GM21367 (cell line): Measurements from ENCODE around the gene USP17L24.
"Not testable (repeated sequence)": the region's sequence is repeated elsewhere in the genome, so short reads cannot be mapped to it uniquely, and the experiment has no call there.

Experiments used
- ATAC-seq: cut with Tn5 transposase; IDR thresholded peaks from one replicate; pipeline ENCODE4 v1.9.1; 2021; ENCODE audit not compliant: unreplicated experiment

USP17L24 gene, protein sequence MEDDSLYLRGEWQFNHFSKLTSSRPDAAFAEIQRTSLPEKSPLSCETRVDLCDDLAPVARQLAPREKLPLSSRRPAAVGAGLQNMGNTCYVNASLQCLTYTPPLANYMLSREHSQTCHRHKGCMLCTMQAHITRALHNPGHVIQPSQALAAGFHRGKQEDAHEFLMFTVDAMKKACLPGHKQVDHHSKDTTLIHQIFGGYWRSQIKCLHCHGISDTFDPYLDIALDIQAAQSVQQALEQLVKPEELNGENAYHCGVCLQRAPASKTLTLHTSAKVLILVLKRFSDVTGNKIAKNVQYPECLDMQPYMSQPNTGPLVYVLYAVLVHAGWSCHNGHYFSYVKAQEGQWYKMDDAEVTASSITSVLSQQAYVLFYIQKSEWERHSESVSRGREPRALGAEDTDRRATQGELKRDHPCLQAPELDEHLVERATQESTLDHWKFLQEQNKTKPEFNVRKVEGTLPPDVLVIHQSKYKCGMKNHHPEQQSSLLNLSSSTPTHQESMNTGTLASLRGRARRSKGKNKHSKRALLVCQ

DNA sequence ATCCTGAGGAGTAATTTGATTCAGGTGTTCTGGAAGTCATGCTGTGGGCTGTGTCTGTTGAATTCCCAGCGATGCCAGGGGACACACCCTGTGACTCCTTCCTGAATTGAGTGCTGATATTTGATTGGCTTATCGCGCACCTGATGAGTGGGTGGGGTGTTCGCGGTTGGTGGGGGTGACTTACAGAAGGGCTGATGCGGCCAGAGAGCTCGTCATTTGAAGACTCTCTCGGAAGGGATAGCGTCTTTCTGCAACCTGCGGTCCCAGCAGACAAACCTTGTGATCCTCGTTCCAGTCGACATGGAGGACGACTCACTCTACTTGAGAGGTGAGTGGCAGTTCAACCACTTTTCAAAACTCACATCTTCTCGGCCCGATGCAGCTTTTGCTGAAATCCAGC, at the start of gene USP17L24:
Gene USP17L24, plus strand, starts transcription at position 301 of the 400 bp plus-strand sequence. Its CDS starts 0 bp downstream, at position 301.
- not testable (repeated sequence) for ATAC-seq

DNA sequence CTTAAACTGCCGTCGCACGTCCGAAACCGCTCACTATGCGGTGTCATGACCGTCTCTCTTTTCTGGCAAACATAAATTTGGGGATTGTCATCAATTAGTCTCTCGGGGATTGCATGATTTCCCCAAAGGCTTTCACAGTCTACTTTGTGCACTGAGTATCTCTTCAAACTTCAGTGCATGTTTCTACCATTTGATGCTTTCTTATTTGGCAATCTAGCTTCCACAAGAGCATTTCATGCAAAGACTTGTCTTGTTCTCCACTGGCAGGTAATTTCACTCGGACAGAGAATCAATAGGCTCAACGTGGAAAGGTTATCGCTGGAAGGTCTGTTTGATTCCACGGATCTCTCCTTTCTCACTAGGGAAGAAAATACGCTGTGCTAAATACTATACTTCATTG, 774 bp upstream of the USP17L24 start:
- not testable (repeated sequence) for ATAC-seq

DNA sequence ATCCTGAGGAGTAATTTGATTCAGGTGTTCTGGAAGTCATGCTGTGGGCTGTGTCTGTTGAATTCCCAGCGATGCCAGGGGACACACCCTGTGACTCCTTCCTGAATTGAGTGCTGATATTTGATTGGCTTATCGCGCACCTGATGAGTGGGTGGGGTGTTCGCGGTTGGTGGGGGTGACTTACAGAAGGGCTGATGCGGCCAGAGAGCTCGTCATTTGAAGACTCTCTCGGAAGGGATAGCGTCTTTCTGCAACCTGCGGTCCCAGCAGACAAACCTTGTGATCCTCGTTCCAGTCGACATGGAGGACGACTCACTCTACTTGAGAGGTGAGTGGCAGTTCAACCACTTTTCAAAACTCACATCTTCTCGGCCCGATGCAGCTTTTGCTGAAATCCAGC, 4.6 kb downstream of the USP17L24 start, which contains the start of gene USP17L25:
Gene USP17L25, plus strand, starts transcription at position 301 of the 400 bp plus-strand sequence. Its CDS starts 0 bp downstream, at position 301.
- ATAC-seq, result not testable (repeated sequence)

DNA sequence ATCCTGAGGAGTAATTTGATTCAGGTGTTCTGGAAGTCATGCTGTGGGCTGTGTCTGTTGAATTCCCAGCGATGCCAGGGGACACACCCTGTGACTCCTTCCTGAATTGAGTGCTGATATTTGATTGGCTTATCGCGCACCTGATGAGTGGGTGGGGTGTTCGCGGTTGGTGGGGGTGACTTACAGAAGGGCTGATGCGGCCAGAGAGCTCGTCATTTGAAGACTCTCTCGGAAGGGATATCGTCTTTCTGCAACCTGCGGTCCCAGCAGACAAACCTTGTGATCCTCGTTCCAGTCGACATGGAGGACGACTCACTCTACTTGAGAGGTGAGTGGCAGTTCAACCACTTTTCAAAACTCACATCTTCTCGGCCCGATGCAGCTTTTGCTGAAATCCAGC, 9.4 kb downstream of the USP17L24 start, which contains the start of gene USP17L26:
Gene USP17L26, plus strand, starts transcription at position 301 of the 400 bp plus-strand sequence. Its CDS starts 0 bp downstream, at position 301.
- ATAC-seq, result not testable (repeated sequence)

DNA sequence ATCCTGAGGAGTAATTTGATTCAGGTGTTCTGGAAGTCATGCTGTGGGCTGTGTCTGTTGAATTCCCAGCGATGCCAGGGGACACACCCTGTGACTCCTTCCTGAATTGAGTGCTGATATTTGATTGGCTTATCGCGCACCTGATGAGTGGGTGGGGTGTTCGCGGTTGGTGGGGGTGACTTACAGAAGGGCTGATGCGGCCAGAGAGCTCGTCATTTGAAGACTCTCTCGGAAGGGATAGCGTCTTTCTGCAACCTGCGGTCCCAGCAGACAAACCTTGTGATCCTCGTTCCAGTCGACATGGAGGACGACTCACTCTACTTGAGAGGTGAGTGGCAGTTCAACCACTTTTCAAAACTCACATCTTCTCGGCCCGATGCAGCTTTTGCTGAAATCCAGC, 14.1 kb downstream of the USP17L24 start, which contains the start of gene USP17L5:
Gene USP17L5, plus strand, starts transcription at position 301 of the 400 bp plus-strand sequence. Its CDS starts 0 bp downstream, at position 301.
- not testable (repeated sequence) for ATAC-seq

DNA sequence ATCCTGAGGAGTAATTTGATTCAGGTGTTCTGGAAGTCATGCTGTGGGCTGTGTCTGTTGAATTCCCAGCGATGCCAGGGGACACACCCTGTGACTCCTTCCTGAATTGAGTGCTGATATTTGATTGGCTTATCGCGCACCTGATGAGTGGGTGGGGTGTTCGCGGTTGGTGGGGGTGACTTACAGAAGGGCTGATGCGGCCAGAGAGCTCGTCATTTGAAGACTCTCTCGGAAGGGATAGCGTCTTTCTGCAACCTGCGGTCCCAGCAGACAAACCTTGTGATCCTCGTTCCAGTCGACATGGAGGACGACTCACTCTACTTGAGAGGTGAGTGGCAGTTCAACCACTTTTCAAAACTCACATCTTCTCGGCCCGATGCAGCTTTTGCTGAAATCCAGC, 18.9 kb downstream of the USP17L24 start, which contains the start of gene USP17L27:
Gene USP17L27, plus strand, starts transcription at position 301 of the 400 bp plus-strand sequence. Its CDS starts 0 bp downstream, at position 301.
- ATAC-seq, result not testable (repeated sequence)

DNA sequence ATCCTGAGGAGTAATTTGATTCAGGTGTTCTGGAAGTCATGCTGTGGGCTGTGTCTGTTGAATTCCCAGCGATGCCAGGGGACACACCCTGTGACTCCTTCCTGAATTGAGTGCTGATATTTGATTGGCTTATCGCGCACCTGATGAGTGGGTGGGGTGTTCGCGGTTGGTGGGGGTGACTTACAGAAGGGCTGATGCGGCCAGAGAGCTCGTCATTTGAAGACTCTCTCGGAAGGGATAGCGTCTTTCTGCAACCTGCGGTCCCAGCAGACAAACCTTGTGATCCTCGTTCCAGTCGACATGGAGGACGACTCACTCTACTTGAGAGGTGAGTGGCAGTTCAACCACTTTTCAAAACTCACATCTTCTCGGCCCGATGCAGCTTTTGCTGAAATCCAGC, 23.6 kb downstream of the USP17L24 start, which contains the start of gene USP17L28:
Gene USP17L28, plus strand, starts transcription at position 301 of the 400 bp plus-strand sequence. Its CDS starts 0 bp downstream, at position 301.
- ATAC-seq, result not testable (repeated sequence)

DNA sequence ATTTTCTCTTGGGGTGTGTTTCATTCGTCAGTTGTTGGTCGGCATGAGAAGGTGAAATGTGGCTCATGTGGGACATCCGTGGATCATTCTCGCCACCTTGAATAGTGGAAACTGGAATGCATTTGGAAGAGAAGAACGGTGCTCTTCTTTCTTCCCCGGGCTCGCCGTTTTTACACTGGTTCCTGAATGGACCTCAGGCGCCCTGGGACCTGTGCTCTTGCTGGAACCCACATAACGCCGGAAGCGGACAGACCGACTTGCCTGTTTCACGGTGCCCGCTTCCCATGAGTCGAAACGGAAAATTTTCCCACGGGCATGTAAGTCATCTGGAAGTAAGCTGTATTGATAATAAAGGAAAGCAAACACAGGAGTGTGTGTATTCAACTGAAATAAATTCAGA, 25.9 kb downstream of the USP17L24 start:
- ATAC-seq, result not testable (repeated sequence)

DNA sequence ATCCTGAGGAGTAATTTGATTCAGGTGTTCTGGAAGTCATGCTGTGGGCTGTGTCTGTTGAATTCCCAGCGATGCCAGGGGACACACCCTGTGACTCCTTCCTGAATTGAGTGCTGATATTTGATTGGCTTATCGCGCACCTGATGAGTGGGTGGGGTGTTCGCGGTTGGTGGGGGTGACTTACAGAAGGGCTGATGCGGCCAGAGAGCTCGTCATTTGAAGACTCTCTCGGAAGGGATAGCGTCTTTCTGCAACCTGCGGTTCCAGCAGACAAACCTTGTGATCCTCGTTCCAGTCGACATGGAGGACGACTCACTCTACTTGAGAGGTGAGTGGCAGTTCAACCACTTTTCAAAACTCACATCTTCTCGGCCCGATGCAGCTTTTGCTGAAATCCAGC, 28.4 kb downstream of the USP17L24 start, which contains the start of gene USP17L29:
Gene USP17L29, plus strand, starts transcription at position 301 of the 400 bp plus-strand sequence. Its CDS starts 0 bp downstream, at position 301.
- not testable (repeated sequence) for ATAC-seq

DNA sequence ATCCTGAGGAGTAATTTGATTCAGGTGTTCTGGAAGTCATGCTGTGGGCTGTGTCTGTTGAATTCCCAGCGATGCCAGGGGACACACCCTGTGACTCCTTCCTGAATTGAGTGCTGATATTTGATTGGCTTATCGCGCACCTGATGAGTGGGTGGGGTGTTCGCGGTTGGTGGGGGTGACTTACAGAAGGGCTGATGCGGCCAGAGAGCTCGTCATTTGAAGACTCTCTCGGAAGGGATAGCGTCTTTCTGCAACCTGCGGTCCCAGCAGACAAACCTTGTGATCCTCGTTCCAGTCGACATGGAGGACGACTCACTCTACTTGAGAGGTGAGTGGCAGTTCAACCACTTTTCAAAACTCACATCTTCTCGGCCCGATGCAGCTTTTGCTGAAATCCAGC, 37.9 kb downstream of the USP17L24 start, which contains the start of gene USP17L30:
Gene USP17L30, plus strand, starts transcription at position 301 of the 400 bp plus-strand sequence. Its CDS starts 0 bp downstream, at position 301.
- ATAC-seq, result not testable (repeated sequence)
